Progenitor cell of endocrine pancreas (in vitro differentiated cells): Measurements from ENCODE around the gene CDH23. TPM values are rescaled to one million over a fixed set of nuclear protein-coding genes. Genes with fewer than 3 reads are reported as not detected.

Experiments used
- DNase-seq: peaks from one replicate; pipeline ENCODE4 v3.0.0; 2021; ENCODE audit warnings: low spot score; ENCODE audit not compliant: unreplicated experiment
- H3K27ac Mint-ChIP-seq: 2 replicates; pipeline ENCODE4 v1.8.0; 2021; ENCODE audit warnings: mild to moderate bottlenecking, moderate library complexity, mixed read lengths
- H3K27me3 Mint-ChIP-seq: 2 replicates; pipeline ENCODE4 v1.8.0; 2021; ENCODE audit warnings: mixed read lengths
- H3K36me3 Mint-ChIP-seq: 2 replicates; pipeline ENCODE4 v1.8.0; 2022; ENCODE audit warnings: mixed read lengths; ENCODE audit not compliant: insufficient read depth
- H3K4me1 Mint-ChIP-seq: 2 replicates; pipeline ENCODE4 v1.8.0; 2021; ENCODE audit warnings: low read depth, mixed read lengths
- H3K4me3 Mint-ChIP-seq: 2 replicates; pipeline ENCODE4 v1.8.0; 2021; ENCODE audit warnings: low read depth, mild to moderate bottlenecking, moderate library complexity, mixed read lengths
- H3K9me3 Mint-ChIP-seq: 2 replicates; pipeline ENCODE4 v1.8.0; 2021; ENCODE audit warnings: low read depth, mixed read lengths
- CTCF ChIP-seq: fragments of 200-600 bp; sonication (generic); IDR thresholded peaks from one replicate; pipeline ENCODE4 v1.5.0; 2021; ENCODE audit warnings: antibody characterized with exemption, mild to moderate bottlenecking; ENCODE audit not compliant: unreplicated experiment
- total RNA-seq: library from RNA; stranded (reverse); gene quantifications from 2 replicates; pipeline ENCODE4 v1.2.1, GENCODE V29; 2021

CDH23 gene
- total RNA-seq, 1 donor from 2014 or later = 0.43 TPM

GRCh38 chr10:71584461-71584860 lies 187.7 kb downstream of the CDH23 start:
- Mint-ChIP-seq H3K4me3 (no peak overlapping the region), H3K36me3 (no peaks in the 10 kb centered on the region)
- no peak for DNase-seq

GRCh38 chr10:71584902-71585563 lies 188.3 kb downstream of the CDH23 start:
- H3K4me1 Mint-ChIP-seq = no peaks in the 10 kb centered on the region
- H3K27me3 Mint-ChIP-seq = peaks cover 3% of the 10 kb centered on the region
- H3K9me3 Mint-ChIP-seq = no peaks in the 10 kb centered on the region
- TF ChIP-seq CTCF = no peak
- H3K27ac Mint-ChIP-seq = no peak overlapping the region
- DNase-seq = no peak
- no peaks in the 10 kb centered on the region for H3K36me3 Mint-ChIP-seq
- H3K4me3 Mint-ChIP-seq = no peak overlapping the region

More at GRCh38 chr10:71584461-71584860, 187.7 kb downstream of the CDH23 start:
- H3K27me3 Mint-ChIP-seq = peaks cover 3% of the 10 kb centered on the region
- TF ChIP-seq CTCF = no peak
- H3K4me1 Mint-ChIP-seq = no peaks in the 10 kb centered on the region
- no peaks in the 10 kb centered on the region for H3K9me3 Mint-ChIP-seq
- no peak overlapping the region for H3K27ac Mint-ChIP-seq

GRCh38 chr10:71585564-71586290 lies 189.0 kb downstream of the CDH23 start:
- no peaks in the 10 kb centered on the region for H3K9me3 Mint-ChIP-seq
- H3K27ac Mint-ChIP-seq = no peak overlapping the region
- no peak overlapping the region for H3K4me3 Mint-ChIP-seq
- TF ChIP-seq CTCF = no peak
- H3K27me3 Mint-ChIP-seq = peaks cover 7% of the 10 kb centered on the region
- H3K4me1 Mint-ChIP-seq = no peaks in the 10 kb centered on the region
- H3K36me3 Mint-ChIP-seq = no peaks in the 10 kb centered on the region
- DNase-seq = no peak

GRCh38 chr10:71587941-71588573 lies 191.3 kb downstream of the CDH23 start:
- Mint-ChIP-seq H3K27me3 (peaks cover 20% of the 10 kb centered on the region), H3K9me3 (no peaks in the 10 kb centered on the region), H3K36me3 (no peaks in the 10 kb centered on the region), H3K4me1 (no peaks in the 10 kb centered on the region), H3K4me3 (no peak overlapping the region), H3K27ac (no peak overlapping the region)
- no peak for TF ChIP-seq CTCF
- no peak for DNase-seq

GRCh38 chr10:71588685-71589084 lies 192.0 kb downstream of the CDH23 start:
- no peak for TF ChIP-seq CTCF

More at GRCh38 chr10:71588685-71589084, 192.0 kb downstream of the CDH23 start:
- Mint-ChIP-seq H3K27ac (no peak overlapping the region), H3K4me1 (no peaks in the 10 kb centered on the region), H3K9me3 (no peaks in the 10 kb centered on the region), H3K27me3 (peaks cover 20% of the 10 kb centered on the region), H3K36me3 (no peaks in the 10 kb centered on the region), H3K4me3 (no peak overlapping the region)
- DNase-seq = no peak
